Effector CD8-positive, alpha-beta T cell (primary cell): Measurements from ENCODE around the gene PRMT7.

Experiments used
- DNase-seq: peaks from one replicate; lab custom pipeline; 2025; lab: John Stamatoyannopoulos, UW

Gene PRMT7

DNA sequence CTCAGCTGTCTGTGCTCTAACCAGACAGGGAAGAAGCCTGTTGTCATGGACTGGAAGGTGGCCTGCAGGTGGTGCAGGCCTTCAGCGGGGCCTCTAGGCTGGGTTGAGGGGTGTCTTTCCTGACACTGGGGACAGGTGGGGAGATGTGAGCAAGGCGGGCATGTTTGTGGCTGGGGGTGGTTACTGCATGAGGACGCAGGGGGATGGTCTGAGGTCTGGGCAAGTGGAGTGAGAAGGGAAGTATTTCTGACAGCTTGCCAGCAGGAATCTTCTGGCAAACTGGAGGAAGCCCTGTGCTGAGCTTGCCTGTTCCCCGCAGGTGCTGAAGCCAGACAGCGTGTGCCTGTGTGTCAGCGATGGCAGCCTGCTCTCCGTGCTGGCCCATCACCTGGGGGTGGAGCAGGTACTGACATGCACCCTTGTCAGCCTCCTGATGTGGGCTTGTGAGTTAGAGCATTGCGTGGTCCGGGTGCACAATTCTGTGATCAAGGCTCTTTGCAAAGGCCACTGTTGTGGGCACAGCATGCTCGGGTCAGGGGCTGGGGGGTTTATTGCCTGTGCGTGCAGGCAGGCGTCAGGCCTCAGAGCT lies 36.2 kb downstream of the PRMT7 start:
- DNase-seq = no peak

GRCh38 chr16:68347605-68348004 lies 36.8 kb downstream of the PRMT7 start:
- no peak for DNase-seq

- no peak for DNase-seq
These were observed 38.0 kb downstream of the PRMT7 start for GRCh38 chr16:68348639-68349445.

GRCh38 chr16:68349838-68350410 lies 39.1 kb downstream of the PRMT7 start:
- no peak for DNase-seq

DNA sequence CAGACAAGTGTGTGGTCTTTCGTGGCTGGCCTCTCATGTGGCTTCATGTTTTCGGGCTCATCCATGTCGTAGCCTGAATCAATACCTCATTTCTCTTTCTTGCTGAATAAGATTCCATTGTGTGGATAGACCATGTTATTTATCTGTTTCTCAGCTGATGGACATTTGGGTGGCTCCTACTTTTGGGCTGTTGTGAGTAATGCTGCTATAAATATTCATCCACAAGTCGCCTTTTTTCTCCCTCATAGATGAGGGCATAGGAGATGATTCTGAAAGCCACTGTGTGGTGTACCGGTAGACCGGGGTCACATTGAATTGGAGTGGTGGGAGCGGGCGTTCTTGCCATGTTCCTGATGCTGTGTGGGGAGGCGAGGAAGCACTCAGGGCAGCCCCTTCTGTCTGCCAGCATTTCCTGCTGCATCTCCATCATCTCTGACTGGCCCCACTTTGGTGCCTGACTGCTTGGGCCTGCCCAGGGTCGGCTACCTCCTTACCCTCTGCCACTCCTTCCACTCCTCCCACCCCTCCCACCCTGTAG lies 40.1 kb downstream of the PRMT7 start:
- no peak for DNase-seq

GRCh38 chr16:68351463-68351862 lies 40.6 kb downstream of the PRMT7 start:
- DNase-seq = no peak

- no peak for DNase-seq
These were observed 41.2 kb downstream of the PRMT7 start for GRCh38 chr16:68351991-68352431.

- DNase-seq = no peak
These were observed 42.5 kb downstream of the PRMT7 start for GRCh38 chr16:68353366-68353765.

GRCh38 chr16:68354816-68355215 lies 44.0 kb downstream of the PRMT7 start:
- no peak for DNase-seq

GRCh38 chr16:68355447-68356248 lies 44.8 kb downstream of the PRMT7 start:
- no peak for DNase-seq

GRCh38 chr16:68356249-68356918 lies 45.6 kb downstream of the PRMT7 start:
- DNase-seq = peak; percentile 34

DNA sequence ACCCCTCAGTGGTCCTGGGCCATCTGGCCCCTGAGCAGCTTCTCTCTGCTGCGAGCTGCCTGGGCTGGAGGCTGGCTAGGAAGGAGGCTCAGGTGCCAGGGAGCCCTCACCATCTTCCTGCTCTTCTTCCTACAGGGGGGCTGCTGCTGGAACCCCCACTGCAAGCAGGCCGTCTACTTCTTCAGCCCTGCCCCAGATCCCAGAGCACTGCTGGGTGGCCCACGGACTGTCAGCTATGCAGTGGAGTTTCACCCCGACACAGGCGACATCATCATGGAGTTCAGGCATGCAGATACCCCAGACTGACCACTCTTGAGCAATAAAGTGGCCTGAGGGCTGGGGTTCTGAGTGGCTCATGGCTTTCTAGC lies 46.1 kb downstream of the PRMT7 start:
- DNase-seq = no peak

DNA sequence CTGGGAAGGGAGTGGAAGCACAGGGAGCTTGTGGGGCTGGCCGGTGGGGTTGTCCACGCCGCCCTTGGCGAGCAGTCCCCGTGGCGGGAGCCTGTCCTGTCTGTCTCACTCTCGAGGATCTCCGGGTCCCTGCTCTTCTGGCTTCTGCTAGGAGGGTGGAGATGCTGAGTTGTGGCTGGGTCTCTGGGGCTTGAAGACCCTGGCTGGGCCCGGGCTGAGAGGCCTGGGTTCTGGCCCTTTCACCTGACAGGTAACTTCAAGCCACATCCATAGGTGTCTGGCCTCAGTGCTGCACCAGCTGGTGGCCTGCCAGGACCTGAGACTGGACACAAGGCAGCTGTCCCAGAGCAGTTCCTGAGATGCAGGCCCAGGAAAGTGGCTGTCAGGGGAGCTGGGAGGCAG lies 46.7 kb downstream of the PRMT7 start:
- DNase-seq = no peak

DNA sequence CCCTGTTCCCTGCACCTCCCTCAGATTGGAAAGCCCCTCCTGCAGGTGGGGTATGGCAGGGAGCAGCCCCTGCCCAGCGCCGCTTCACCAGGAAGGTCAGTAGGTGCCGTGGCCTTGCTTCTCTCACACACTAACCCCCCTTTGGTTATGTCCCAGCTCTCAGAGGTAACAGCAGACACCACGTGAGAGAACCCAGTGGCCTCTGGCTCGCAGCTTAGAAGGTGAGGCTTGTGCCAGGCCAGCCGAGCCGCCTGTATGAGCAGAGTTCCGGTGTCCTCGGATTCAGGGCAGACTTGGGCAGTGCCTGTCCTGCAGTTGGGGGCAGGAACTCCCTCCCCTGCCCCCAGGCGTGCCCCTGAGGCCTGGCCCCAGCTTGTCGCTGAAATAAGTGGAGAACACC lies 47.1 kb downstream of the PRMT7 start:
- DNase-seq = no peak

DNA sequence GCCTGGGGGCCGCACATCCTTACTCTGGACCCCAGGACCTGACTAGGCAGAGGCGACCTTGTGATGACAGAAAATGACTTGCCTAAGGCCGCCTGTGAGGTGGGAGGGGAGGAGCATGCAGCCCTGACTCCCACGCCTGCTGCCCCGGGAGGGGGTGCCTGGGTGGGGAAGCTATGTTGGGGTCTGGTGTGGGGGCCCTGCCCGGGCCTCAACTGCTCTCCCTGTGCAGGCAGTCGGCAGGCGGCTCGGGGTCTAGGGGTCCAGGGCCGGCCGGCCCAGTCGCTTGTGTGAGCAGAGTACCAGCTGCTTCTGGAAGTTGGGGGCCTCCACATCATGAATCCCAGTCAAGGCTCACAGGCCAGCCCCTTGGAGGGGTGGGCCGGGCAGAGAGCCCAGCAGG lies 48.1 kb downstream of the PRMT7 start:
- DNase-seq = no peak

DNA sequence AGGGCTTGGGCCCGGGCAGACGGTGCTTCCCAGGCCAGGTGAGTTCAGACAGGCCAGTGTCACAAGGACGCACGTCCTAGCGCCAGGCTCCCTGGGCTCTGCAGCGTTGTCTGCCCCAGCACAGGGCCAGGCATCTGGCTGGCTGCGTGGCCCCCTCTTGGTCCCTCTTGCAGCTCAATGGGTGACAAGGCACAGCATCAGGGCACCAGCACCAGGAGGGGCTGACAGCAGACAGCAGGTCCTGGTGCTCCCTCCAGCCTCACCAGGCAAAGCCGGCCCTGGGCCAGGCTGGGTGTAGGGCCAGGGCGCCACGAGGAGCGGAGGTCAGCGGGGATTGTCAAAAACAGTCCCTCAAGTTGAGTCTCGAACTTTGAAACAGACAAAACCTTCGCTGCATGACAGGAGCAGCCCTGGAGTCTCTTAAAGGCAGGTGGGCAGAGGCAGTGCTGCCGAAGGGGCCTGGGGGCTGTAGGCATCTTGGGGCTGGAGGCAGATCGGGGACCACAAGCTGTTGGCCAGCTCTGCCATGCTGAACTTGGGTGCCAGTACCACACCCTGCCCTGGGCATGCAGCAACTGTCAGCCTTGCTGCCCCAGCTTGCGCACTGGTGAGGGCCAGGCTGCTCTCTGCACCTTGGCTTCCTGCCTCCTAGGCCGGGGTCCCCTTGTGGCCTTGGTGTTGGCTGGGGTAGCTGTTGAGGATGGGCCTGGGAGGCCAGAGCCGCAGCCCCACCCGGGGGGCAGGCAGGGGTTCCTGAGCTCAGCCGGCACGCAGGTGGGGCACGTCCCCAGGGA lies 48.8 kb downstream of the PRMT7 start:
- no peak for DNase-seq

GRCh38 chr16:68360547-68360946 lies 49.7 kb downstream of the PRMT7 start:
- DNase-seq = no peak

- DNase-seq = no peak
These were observed 50.1 kb downstream of the PRMT7 start for GRCh38 chr16:68360956-68361355.

GRCh38 chr16:68361485-68361884 lies 50.7 kb downstream of the PRMT7 start:
- no peak for DNase-seq

GRCh38 chr16:68362262-68362913 lies 51.6 kb downstream of the PRMT7 start:
- no peak for DNase-seq
